22Rv1 (cell line): ENCODE measurements around the gene CCS.

Experiments used
- H3K27ac ChIP-seq: fragments of 450-650 bp; 2 replicates; pipeline ENCODE4 v1.5.1; 2017
- ZFX ChIP-seq: fragments of 450-650 bp; IDR thresholded peaks from 2 replicates; pipeline ENCODE4 v1.6.1; 2017; ENCODE audit warnings: antibody characterized with exemption, borderline replicate concordance
- TF ChIP-seq, protein P1 (sequence below): fragments of 450-650 bp; IDR thresholded peaks from 2 replicates; pipeline ENCODE4 v1.5.1; 2017; ENCODE audit warnings: mild to moderate bottlenecking

Gene CCS

GRCh38 chr11:66557733-66558326, 35.2 kb upstream of the CCS start:
- TF ChIP-seq ZFX = no peak
- TF ChIP-seq, protein P1, sequence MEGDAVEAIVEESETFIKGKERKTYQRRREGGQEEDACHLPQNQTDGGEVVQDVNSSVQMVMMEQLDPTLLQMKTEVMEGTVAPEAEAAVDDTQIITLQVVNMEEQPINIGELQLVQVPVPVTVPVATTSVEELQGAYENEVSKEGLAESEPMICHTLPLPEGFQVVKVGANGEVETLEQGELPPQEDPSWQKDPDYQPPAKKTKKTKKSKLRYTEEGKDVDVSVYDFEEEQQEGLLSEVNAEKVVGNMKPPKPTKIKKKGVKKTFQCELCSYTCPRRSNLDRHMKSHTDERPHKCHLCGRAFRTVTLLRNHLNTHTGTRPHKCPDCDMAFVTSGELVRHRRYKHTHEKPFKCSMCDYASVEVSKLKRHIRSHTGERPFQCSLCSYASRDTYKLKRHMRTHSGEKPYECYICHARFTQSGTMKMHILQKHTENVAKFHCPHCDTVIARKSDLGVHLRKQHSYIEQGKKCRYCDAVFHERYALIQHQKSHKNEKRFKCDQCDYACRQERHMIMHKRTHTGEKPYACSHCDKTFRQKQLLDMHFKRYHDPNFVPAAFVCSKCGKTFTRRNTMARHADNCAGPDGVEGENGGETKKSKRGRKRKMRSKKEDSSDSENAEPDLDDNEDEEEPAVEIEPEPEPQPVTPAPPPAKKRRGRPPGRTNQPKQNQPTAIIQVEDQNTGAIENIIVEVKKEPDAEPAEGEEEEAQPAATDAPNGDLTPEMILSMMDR = no peak
- no peak overlapping the region for H3K27ac ChIP-seq

DNA sequence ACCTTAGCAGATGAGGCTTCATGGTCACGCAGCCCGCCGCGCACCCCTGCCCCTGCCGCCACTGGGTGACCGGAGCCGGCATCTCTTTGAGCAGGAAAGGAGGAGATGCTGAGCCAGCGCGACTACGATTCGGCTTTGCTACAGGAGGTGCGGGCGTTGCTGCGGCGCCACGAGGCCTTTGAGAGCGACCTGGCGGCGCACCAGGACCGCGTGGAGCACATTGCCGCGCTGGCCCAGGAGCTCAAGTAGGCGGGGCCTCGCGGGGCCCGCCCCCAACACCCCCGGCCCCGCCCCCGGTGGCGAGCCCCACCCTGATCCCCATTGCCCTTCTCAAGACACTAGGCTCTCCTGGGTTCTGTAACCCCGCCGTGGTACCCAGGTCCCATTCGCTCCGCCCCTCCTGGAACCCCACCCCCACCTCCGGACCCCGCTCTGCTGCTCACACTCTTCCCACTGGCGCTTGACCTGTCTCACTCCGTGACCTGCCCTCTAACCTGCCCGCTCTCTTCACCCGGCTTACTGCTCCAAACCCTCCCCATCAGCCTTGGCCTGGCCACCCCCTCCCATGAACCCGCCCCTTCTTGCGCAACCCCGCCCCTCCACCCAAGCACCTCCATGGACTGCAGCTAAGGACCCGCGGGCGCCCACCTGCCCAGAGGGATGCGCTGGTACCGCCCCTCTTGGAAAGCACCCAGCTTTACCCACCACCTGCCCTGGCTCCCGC, 33.7 kb upstream of the CCS start:
- TF ChIP-seq, protein P1 = no peak
- TF ChIP-seq ZFX = no peak
- H3K27ac ChIP-seq = no peak overlapping the region

DNA sequence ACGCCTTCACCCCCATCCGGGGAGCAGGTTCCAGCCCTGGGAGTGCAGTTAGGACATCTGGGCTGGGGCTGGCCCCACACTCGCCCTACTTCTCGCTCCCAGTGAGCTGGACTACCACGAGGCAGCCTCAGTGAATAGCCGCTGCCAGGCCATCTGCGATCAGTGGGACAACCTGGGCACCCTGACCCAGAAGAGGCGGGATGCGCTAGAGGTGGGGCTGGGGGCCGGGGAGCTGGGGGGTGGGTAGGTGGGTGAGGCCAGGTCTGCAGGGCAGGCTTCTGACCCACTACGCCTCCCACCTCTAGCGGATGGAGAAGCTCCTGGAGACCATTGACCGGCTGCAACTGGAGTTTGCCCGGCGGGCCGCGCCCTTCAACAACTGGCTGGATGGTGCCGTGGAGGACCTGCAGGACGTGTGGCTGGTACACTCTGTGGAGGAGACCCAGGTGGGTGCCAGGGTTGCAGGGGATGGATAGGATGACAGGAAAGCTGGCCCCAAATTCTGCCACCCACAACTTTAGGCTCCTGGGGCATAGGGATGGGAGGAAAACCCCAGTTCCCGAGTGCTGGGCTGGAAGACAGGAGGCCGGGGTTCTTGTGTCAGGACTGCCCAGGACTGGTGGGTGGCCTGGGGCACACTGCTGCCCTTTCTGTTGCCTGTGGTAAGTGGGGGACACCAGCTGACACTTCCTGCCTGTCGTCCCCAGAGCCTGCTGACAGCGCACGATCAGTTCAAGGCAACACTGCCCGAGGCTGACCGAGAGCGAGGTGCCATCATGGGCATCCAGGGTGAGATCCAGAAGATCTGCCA, 32.9 kb upstream of the CCS start:
- TF ChIP-seq, protein P1 = no peak
- TF ChIP-seq ZFX = no peak
- H3K27ac ChIP-seq = no peak overlapping the region

- TF ChIP-seq, protein P1 = no peak
- no peak for TF ChIP-seq ZFX
- H3K27ac ChIP-seq = no peak overlapping the region
Measured at GRCh38 chr11:66561178-66561974, 31.6 kb upstream of the CCS start.

DNA sequence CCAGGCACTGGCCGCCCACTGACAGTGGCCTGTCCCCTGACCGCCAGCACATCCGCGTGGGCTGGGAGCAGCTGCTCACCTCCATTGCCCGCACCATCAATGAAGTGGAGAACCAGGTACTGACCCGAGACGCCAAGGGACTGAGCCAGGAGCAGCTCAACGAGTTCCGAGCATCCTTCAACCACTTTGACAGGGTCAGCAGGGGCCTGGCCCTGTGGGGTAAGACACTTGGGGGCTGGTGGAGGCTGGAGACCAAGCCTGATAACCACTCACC, 31.1 kb upstream of the CCS start:
- H3K27ac ChIP-seq = no peak overlapping the region
- TF ChIP-seq, protein P1 = no peak
- no peak for TF ChIP-seq ZFX

DNA sequence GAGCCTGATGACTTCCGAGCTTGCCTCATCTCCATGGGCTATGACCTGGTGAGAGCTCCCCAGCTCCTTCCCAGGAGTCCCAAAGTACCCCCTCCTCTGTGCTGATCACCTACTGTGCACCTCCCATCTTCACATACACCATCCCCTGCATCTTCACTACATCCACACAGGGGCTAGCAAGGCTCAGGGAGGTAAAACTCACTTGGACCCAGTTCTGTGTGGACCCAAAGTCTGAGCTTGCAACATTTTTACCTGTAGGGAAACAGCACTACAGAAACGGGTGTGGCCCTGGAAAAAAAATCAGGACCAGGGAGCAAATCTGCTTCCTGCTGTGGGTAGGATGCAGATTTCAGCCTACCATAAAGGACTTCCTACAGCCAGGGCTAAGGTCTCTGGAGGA, 30.7 kb upstream of the CCS start:
- TF ChIP-seq ZFX = no peak
- TF ChIP-seq, protein P1 = no peak
- no peak overlapping the region for H3K27ac ChIP-seq
